GM12873 (cell line): ENCODE data around the gene EIF2B5.

Source experiments
- CTCF ChIP-seq: IDR thresholded peaks from 2 replicates; pipeline ENCODE4 v1.5.1; 2012; ENCODE audit warnings: low read depth, mild to moderate bottlenecking, moderate library complexity, low read length, control low read depth; ENCODE audit not compliant: insufficient read depth; ENCODE audit errors: missing control alignments

Gene EIF2B5

GRCh38 chr3:184145751-184146270 lies 10.7 kb downstream of the EIF2B5 start:
- TF ChIP-seq CTCF, result no peak

GRCh38 chr3:184148076-184148475 lies 12.9 kb downstream of the EIF2B5 start:
- no peak for TF ChIP-seq CTCF

GRCh38 chr3:184149123-184149522 lies 14.0 kb downstream of the EIF2B5 start:
- no peak for TF ChIP-seq CTCF

GRCh38 chr3:184154885-184155643 lies 19.9 kb downstream of the EIF2B5 start, which contains the start of gene DVL3:
DVL3 (plus strand) TSS chr3:184155377; CDS start chr3:184155636, 259 bp downstream.
- TF ChIP-seq CTCF, result no peak

- no peak for TF ChIP-seq CTCF
These were observed 20.7 kb downstream of the EIF2B5 start for GRCh38 chr3:184155644-184156521.

GRCh38 chr3:184156522-184156955 lies 21.4 kb downstream of the EIF2B5 start:
- no peak for TF ChIP-seq CTCF

- no peak for TF ChIP-seq CTCF
These were observed 22.0 kb downstream of the EIF2B5 start for GRCh38 chr3:184157206-184157605.
